ENCODE data around the gene TESPA1.

Gene TESPA1

GRCh38 chr12:54981796-54982195, 2.8 kb downstream of the TESPA1 start:
- DNase-seq: no peak

GRCh38 chr12:54980341-54980740, 4.2 kb downstream of the TESPA1 start:
- DNase-seq: no peak

GRCh38 chr12:54977857-54978256, 6.7 kb downstream of the TESPA1 start:
- DNase-seq: no peak

- no peak for DNase-seq
Measured at GRCh38 chr12:54977155-54977554, 7.4 kb downstream of the TESPA1 start.

- DNase-seq: peak; percentile 24
Measured at GRCh38 chr12:54975875-54976274, 8.7 kb downstream of the TESPA1 start.

- DNase-seq: no peak
Measured at GRCh38 chr12:54975272-54975671, 9.3 kb downstream of the TESPA1 start.

GRCh38 chr12:54974279-54974678, 10.3 kb downstream of the TESPA1 start:
- no peak for DNase-seq

- no peak for DNase-seq
Measured at GRCh38 chr12:54973556-54973955, 11.0 kb downstream of the TESPA1 start.

- no peak for DNase-seq
Measured at GRCh38 chr12:54970741-54971140, 13.8 kb downstream of the TESPA1 start.

- DNase-seq: no peak
Measured at GRCh38 chr12:54968181-54968730, 16.3 kb downstream of the TESPA1 start.

GRCh38 chr12:54967461-54967860, 17.1 kb downstream of the TESPA1 start:
- DNase-seq: no peak

- DNase-seq: no peak
Measured at GRCh38 chr12:54961190-54961589, 23.4 kb downstream of the TESPA1 start.

GRCh38 chr12:54959291-54960018, 25.1 kb downstream of the TESPA1 start:
- DNase-seq: no peak

GRCh38 chr12:54958048-54958658, 26.4 kb downstream of the TESPA1 start:
- DNase-seq: peak; percentile 90

GRCh38 chr12:54956818-54957641, 27.5 kb downstream of the TESPA1 start:
- DNase-seq: no peak

- no peak for DNase-seq
Measured at GRCh38 chr12:54956322-54956721, 28.2 kb downstream of the TESPA1 start.

- no peak for DNase-seq
Measured at GRCh38 chr12:54954801-54955200, 29.8 kb downstream of the TESPA1 start.

GRCh38 chr12:54954228-54954627, 30.3 kb downstream of the TESPA1 start:
- no peak for DNase-seq

GRCh38 chr12:54950071-54950727, 34.4 kb downstream of the TESPA1 start:
- no peak for DNase-seq

GRCh38 chr12:54949073-54949711, 35.4 kb downstream of the TESPA1 start:
- DNase-seq: no peak

- no peak for DNase-seq
Measured at GRCh38 chr12:54948171-54948570, 36.4 kb downstream of the TESPA1 start.

- DNase-seq: no peak
Measured at GRCh38 chr12:54945082-54945481, 39.5 kb downstream of the TESPA1 start.
